Islet of Langerhans (tissue), 1 donor: ENCODE results near the gene ATP6V1A.

Source experiments
- FAIRE-seq: peaks from one replicate; lab custom pipeline; 2011; peaks lifted over from hg19 to GRCh38; lab: Jason Lieb, UNC

ATP6V1A gene

DNA sequence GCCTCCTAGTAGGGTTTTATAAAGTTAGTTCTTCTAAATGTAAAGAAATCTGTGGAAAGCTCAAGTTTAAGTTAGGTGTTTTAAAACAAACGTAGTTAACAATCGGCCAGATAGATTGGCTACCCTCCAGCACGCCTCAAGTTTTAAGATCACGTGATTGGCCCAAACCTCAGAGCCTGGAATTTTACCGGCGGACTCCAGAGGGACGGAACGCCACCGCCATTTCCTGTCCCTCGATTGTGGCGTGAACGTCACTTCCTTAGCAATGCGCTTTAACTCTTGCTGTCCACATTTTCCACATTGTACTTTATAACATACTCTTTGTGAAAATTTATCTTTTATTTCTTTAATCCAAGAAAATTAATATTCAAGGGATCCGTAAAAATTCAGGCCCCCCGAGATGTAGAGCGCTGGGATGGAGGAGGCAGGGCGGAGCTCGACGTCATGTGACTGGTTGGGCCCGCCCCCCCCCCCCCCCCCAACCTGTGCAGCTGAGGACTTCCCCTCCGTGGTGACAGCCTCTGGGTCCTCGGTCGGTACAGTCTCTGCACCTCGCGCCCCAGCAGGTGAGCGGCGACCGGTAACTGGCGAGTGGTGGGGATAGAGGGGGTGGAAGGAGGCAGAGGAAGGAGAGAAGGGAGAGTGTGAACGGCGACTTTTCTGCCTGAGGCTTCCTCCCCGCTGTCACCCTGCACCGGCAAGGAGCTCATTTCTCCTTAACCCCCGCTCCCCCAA lies at the start of gene ATP6V1A:
ATP6V1A (plus strand) TSS at position 488 of the 735 bp plus-strand sequence. CDS start 31,719 bp downstream, outside the sequence.
- peak; percentile 97 for FAIRE-seq

DNA sequence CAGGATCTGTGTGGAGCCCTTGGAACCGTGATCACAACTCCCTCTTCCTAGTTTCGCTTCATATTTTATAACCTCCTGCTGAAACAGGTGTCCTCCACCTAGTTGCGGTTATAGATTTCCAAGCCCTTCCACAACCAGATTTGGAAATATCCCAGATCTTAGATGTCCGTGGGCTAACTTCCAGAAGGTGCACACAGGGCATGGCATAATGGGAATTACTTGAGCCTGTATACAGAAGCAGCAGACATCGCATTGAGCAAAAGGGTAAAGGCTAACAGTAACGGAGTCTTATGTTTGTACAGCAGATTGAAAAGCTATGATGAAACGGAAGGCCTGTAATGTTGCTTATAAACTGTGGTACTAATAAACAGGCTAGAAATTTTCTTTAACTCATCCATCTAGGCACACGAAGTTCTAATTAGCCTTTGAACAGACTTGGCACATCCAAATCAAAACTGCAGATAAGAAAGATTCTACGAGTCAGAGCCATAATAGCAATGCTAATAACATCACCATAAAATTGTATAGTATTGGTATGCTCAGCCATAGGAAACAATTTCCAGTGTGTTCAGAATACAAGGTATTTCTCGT lies 49.2 kb upstream of the ATP6V1A start:
- FAIRE-seq = no peak

DNA sequence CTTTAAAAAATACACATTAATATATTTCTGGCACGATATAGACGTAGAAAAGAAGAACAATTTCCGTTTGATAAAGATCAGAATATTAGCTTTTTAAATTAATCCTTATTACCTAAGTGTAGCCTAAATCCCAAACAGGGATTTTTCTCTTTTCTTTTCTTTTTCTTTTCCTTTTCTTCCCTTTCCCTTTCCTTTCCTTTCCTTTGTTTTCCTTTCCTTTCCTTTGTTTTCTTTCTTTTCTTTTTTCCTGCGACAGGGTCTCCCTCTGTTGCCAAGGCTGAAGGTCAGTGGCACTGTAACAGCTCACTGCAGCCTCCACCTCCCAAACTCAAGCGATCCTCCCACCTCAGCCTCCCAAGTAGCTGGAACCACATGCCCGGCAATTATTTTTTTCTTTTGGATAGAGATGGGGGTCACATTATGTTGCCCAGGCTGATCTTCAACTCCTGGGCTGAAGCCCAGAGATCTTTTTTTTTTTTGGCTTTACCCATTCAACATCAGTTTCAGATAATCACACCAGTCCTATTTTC lies 48.6 kb upstream of the ATP6V1A start:
- no peak for FAIRE-seq

DNA sequence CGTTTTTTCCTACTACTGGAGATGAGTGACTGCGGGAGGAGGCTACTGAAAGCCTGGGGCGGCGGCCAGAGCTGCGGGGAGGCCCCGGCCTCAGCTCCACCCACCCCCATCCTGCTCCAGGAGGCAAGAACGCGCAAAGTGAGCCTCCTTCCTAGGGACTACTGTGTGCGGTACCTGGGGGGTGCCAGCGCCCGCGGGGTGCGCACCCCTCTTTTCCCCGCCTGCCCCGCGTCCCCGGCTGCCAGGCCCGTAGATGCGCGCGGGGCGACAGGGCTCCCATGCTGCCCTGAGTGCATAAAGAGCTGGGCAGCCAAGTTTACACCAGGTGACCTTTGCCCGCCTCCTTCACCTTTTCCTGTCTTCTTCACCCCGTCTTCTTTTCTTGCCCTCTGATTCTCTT lies 47.9 kb upstream of the ATP6V1A start:
- no peak for FAIRE-seq

DNA sequence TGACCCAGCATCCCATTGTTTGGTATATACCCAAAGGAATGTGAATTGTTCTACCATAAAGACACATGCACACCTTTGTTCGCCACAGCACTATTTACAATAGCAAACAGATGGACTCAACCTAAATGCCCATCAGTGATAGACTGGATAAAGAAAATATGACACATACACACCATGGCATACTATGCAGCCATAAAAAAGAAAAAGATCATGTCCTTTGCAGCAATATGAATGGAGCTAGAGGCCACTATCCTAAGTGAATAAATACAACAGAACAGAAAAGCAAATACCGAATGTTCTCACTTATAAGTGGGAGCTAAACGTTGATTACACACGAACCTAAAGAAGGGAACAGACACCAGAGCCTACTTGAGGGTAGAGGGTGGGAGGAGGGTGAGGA lies 39.0 kb upstream of the ATP6V1A start:
- FAIRE-seq = no peak

DNA sequence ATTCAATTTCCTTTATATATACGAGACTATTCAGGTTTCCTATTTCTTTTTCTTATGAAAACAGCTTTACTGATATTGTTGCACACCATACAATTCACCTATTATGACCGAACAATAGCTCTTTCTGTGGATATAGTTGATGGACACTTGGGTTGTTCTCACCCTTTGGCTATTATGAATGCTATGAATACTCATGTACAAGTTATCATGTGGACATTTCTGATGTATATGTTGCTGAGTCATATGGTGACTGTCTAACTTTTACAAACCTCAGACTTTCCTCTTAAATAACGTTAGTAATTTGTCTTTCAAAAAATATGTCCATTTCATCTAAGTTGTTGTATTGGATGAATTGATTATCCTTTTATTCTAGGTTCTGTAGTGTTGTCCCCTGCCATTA lies 34.7 kb upstream of the ATP6V1A start:
- FAIRE-seq = no peak

DNA sequence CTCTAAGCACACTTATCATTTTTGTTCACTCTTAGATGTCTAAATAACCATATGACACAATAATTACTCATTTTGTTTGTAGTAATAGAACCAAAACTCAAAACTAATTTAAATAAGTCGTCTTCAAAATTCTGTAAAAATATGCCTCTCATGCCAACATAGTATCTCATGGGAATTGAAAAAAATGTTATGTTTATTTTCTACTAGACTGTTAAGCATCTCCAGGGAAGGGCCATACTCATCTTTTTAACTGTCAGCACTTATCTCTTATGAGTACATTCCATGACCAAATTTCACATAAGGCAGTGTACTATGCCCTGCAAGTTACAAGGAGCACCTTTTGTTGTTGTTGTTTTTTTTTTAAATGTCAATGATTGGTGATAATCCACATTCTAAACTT lies 32.1 kb upstream of the ATP6V1A start:
- peak; percentile 30 for FAIRE-seq

DNA sequence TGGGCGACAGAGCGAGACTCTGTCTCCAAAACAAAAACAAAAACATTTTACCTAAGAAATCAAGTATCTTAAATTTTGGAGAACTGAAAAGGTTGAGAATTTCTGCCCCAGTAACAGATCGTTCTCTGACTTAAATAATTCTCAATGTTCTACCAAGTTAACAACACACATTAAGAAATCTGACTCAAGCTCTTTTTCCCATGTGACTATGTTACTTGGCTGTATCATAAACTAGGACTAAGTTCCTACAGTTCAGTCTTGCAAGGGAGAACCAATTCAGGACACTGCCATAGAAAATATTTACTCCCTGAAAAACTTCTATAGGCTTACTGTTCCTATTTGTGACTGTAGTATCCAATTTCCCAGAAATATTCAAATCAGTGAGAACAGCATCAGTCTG lies 29.5 kb upstream of the ATP6V1A start:
- FAIRE-seq = no peak

DNA sequence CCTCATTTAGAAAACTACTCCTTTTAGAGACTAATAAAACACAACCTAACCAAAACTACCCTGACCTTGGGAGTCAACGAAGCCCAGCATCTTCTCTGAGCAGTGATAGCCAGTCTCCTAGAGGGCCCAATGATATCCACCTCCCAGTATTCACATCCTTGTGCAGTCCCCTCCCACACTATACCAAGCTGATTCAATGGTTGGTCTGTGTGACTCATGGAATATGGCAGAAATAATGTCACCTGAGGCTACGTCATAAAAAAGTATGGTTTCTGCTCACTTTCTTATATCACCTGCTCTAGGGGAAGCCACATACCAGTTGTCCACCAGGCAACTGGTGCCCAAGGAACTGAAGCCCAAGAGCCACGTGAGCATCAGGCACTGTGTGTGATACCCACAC lies 29.0 kb upstream of the ATP6V1A start:
- no peak for FAIRE-seq

DNA sequence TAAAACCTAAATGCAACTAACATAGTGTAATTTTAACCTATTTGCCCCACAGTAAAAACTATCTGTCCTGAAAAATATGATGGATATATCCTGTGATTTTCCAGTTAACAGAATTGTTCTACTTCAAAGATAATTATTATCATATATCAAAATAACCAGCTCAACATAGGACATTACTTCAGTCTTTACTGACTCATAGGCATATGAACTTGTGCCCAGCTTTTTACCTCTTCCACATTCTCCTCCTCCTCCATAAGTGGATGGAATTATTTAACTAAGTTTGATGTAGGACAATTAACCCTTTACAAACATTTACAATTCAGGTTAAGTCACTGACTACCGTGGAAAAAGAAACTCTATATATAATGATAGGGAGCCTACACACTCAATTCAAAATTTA lies 27.5 kb upstream of the ATP6V1A start:
- FAIRE-seq = no peak

DNA sequence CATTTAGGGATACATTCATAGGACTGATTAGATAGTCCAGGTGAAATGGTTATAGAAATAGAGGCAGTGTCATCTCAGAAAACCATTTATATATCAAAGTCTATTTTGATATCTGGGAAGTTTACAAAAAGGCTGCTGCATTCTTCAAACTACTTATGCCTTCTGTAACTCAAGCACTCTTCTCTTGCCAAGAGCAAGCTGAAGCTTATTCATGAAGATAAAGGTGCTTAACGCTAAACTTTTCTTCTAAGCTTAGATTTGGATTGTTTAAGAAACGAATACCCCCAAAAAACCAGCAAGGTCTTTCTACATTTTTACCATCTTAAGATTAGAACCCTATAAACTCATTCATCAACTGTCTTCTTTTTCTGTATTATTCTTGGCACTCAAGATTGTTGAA lies 27.1 kb upstream of the ATP6V1A start:
- no peak for FAIRE-seq

DNA sequence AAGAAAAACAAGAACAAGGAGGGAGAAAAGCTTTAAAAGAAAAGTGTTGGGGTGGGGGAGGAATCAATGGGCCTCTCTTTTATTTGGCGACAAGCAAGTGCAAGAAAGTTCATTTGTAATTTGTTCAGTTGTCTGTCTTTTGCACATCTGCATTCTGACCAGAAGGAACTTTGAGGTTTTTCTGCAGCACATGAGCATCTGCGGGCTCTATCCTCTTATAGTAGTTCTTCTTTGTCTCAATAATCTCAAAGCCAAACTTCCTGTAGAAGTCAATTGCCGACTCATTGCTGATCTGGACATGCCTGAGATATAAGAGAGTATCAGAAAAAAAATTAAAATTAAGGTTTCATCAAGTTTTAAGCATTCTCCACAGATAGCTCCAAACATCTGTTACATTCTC lies 25.2 kb upstream of the ATP6V1A start:
- FAIRE-seq = peak; percentile 62

DNA sequence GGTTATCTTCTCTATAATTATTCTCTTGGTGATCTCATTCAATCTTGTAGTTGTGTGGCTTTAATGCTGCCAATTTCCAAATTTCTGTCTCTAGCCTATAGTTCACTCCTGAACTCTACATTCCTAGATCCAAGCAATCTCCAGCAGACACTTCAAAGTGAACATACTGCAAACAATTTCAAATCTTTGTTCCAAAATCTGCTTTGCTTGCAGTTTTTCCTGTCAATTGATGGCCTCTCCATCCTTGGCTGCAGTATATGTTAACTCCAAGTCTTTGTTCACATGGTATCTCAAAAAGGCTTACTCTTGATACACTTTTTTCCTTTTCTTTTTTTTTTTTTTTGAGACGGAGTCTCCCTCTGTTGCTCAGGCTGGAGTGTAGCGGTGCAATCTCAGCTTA lies 18.2 kb upstream of the ATP6V1A start:
- FAIRE-seq = no peak

DNA sequence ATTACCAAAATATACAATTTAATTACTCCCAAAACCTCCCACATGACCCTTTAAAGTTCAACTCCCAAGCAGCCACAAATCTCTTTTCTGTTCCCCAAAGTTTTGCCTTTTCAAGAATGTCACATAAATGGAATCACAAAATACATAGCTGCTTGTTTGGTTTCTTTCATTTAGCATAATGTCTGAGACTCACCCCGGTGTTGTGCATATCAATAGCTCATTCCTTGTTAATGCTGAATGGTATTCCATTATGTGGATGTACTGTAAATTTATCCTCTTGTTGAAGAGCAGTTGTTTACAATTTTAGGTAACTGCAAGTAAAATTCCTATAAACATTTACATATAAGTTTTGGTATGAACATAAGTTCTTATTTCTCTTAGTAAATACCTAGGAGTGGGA lies 16.3 kb upstream of the ATP6V1A start:
- no peak for FAIRE-seq

DNA sequence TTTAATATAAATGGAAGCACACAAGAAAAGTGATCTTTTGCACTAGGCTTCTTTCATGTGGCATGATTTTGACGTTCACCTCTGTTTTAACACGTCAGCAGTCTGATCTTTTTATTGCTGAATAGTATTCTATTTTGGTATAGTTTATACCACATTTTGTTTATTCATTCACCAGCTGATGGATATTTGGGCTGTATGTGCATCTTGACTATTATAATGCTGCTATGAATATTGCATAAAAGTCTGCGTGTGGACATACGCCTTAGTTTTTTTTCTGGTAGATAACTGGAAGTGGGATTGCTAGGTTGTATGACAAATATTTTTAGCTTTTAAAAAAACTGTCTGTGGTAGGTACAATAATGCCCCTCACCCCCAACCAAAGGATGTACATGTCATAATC lies 15.1 kb upstream of the ATP6V1A start:
- FAIRE-seq = no peak

DNA sequence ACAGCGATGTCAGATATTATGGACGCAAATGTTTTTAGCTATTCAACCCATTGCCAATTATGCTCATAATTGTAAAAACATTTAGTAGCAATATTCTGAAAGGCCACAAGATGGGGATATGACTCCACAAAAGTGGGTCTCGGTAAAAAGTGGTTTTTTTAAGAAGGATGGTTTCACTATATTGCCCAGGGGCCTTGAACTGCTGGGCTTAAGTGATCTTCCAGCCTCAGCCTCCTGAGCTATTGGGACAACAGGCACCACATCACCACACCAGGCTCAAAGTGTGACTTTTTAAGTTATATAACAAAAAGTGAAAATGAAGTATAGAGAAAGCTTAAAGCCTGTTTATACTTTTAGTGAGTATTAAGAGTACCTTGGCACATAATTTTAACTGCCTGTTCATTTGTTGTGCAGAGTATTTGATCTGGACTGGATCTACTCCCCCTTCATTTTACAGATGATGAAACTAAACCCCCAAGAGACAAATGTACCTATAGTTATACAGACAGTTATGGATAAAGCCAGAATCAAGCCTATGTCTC lies 10.2 kb upstream of the ATP6V1A start:
- peak; percentile 95 for FAIRE-seq

DNA sequence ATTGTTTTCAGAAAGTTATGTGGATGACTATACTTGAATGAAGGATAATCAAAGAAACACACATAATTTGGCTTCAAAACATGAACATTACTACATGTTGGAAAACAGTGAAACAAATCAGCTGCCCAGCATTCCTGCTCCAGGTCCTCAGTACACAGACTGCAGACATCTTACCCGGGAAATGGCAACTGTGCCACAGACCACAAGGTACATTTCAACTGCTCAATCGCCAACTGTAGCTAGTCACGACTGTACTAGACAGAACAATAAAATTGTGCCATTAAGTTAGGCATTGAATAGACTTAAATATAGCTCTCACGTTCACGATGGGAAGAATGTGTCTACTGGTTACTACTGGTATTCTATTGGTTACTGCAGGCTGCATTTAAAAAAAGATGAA lies 5.7 kb upstream of the ATP6V1A start:
- FAIRE-seq = no peak

DNA sequence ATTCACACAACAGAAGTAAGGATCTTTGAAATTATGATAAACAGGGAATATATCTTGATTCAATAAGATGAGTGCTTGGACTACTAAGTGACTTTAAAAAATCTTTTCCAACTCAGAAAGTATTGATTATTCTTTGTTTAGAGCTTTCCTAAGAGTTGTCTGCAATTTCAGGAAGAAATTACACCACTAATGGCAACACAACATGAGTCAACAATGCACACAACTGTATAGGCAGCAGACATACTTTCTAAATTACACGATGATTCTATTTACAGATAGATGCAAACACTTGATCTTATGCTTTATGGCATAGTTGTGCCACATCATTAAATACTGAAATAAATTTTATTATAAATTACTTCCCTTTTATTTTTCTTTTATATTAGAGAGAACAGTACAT lies 5.2 kb upstream of the ATP6V1A start:
- FAIRE-seq = no peak

DNA sequence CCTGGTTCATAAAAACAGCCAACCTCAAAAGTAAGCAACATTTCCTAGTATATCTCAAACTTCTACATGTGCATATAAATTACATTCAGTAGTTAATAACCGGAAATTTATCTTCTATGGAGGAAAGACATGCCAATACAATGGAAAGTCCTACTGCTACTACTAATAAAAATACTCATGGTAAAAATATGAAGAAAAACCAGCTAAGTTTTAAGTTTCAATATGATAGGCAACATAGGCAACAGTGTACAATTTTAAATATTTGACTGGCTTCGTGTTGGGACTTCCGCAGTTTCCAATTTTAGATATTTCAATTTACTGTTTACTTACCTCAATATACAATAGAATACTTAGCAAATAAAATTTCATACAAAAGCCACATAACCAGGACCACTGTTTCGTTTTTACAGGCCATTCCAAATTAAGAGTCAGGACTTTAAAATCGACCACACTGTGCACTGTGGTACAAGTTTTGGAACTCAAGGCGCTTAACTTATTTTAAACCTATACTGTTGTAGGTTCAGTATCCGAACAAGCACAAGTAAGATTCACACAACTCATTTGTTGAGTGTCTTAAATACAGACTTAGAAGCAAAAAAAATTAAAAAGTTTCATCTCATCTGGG lies 3.7 kb upstream of the ATP6V1A start:
- no peak for FAIRE-seq

DNA sequence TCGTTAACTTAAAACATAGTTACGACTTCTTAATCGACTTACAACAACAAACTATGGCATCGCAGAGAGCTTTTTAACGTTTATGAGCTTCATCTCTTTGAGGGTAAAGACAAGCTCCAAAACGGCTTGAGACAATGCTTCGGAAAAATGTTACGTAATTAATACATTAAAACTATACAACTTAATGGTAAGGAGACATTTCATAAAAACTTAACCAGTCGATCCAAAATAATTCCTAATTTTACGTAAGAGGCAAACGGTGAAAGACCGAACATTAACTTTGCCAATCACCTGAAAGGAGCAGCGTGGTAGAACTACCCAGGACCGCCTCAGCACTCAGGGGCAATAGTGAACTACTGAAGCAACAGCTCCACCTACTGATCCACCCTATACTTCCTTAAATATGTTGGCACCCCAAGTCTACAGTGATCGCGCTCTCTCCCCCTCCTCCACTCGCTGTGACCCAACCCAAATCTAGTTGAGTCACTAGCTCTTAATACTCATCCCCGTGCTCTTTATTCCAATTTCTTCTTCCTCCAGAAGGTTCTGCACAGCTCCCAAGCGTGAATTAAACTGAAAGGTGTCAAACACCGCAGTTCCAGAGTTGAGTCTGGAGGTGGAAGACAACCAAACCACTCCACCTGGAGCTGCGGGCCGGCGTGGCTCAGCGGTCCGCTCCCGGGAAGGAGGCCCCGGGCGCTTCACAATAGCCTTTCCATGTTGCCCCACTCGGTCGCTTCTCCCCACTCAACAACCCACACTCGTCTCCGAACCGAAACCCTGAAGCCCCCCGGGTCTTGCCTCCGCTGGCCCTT lies 1.7 kb upstream of the ATP6V1A start:
- no peak for FAIRE-seq

DNA sequence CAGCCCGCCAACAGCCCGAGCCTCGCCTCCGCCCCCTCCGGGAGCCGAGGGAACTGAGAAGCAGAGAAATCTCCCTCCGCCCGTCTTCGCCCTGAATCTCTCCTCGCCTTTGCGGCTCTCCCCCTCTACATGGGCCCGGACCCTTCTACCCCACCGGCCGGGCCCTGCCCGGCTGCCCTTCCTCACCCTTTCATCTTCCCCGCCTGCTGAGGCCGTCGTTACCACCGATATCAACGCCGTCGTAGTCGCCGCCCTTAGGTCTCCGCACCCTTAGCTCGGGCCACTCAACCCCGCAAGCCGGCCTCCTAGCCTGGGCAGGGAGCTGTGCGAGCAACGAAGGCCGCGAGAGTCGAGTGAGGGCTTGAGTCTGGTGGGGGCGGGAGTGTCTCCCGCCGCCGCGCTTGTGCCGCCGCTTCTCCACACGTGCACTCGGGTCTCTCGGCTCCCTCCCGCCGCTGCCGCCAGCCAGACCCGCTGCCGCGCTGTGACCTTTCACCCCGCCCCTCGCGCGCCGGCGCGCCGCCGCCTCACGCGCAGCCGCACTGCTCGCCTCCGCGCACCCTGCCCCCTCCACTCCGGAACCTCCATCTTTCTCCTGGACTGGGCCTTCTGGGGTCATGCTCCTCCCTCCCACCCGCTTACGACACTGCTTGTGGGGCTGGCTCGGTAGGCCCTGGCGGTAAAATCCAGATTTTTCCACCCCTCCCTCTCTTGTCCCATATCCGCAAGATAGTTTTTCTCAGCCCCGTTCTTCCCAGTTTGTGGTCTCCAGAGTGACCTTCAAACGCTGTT lies 883 bp upstream of the ATP6V1A start, which contains the start of gene NAA50:
NAA50 (minus strand) TSS at position 494 of the 792 bp plus-strand sequence; CDS start at position 194, 300 bp downstream.
- FAIRE-seq = no peak
